HG03196 (cell line): ENCODE measurements around the gene RHOT2.

Experiments used
- ATAC-seq: cut with Tn5 transposase; IDR thresholded peaks from one replicate; pipeline ENCODE4 v1.9.1; 2021; ENCODE audit not compliant: unreplicated experiment

Gene RHOT2

GRCh38 chr16:647173-647902, 20.6 kb upstream of the RHOT2 start:
- ATAC-seq, result no peak

DNA sequence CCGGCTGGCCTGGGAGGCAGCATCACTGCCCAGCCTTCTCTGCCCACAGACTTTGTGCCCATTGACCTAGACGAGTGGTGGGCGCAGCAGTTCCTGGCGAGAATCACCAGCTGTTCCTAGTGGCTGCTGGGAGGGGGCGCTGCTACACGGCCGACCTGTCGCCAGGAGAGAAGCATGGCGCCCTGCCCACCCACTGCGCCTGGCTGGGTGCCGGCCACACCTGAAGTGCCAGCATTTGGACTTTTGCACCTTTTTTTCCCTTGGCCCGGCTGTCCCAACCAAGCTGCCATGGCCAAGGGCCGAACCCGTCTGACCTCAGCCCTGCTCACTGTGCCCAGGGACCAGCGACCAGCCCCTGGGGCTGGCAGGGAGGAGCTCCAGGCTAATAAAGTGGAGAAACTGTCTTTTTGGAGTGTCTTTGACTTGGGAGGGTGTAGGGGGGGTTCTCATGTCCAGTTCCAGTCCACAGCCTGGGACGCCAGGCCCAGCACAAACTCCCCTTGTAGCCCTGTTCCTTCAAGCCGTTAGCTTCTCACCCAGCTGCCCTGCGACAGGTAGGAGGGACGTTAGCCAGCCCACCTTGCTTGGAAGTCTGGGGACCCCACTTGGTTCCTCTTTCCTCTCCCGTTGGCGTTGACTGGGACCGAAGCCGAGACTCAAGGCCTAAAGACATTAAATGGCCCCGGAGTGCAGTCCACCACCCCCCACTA, 19.7 kb upstream of the RHOT2 start:
- no peak for ATAC-seq

- peak; percentile 58 for ATAC-seq
These were observed 18.9 kb upstream of the RHOT2 start, which contains the start of gene WDR90 for GRCh38 chr16:648781-649589. TSS of gene WDR90 (plus strand) at chr16:649365. CDS start at chr16:649417, 52 bp downstream.

DNA sequence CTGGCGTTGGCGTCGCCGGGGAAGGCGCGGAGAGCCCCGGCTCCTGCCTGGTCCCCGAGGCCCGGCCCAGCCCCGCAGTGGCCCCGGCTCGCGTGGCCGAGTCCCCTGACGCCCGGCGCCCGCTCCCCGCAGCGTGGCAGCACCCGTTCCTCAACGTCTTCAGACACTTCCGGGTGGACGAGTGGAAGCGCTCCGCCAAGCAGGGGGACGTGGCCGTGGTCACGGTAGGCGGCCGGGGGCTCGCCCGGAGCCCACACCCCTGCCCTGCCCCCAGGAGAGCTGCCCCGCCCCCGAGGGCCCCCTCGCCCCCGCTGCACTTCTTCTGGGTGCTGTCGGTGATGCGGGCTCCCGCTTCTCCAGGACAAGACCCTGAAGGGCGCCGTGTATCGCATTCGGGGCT, 18.3 kb upstream of the RHOT2 start:
- ATAC-seq, result no peak

DNA sequence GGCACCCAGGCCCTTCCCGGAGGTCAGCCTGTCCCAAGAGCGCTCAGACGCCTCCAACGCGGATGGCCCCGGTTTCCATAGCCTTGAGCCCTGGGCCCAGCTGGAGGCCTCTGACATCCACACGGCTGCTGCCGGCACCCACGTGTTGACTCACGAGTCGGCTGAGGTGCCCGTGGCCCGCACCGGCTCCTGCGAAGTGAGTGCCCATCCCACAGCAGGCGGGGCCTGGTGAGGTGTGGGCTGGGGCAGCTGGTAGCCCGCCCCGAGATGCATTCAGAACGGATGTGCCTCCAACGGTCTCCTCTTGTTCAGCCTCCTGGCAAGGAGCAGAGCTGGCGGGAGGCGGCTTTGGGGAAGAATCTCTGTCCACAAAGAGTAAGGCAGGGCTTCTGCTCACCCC, 16.1 kb upstream of the RHOT2 start:
- no peak for ATAC-seq

DNA sequence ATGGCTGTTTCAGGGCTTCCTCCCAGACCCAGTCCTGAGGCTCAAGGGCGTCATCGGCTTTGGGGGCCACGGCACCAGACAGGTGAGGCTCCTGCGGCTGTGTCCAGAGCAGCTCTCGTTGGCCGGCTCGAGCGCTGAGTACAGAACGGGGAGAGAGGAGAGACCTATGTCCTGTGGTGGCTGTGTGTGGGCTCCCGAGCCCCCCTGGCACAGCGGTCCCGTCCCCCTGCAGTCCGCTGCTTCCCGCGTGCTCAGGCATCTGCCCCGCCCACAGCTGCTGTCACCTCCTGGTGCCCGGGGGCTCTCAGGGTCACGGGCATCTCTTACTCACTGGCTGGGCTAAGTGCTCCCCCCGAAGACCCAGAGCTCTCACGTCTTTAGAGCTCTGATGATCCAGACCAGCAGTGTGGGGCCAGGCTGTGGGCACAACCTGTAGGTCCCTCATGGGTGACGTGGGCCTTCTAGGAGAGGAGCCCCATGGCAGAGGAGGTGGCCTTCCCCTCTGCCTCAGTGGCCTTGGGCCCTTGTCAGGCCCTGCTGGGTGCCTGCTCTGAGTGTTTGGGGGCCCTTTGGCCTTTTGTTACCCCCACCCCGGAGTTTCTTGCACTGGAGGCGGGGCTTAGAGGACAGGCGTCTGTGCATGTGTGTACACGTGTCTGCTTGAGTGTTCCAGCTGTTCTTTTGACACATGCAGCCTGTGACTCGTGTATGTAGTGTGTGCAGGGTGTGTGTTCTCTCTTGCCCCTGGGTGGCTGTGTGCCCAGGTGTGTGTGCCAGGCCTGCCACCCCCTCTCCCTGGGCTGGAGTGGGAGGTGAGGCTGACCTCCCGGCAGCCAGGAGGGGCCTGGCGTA, 15.3 kb upstream of the RHOT2 start:
- ATAC-seq, result no peak

DNA sequence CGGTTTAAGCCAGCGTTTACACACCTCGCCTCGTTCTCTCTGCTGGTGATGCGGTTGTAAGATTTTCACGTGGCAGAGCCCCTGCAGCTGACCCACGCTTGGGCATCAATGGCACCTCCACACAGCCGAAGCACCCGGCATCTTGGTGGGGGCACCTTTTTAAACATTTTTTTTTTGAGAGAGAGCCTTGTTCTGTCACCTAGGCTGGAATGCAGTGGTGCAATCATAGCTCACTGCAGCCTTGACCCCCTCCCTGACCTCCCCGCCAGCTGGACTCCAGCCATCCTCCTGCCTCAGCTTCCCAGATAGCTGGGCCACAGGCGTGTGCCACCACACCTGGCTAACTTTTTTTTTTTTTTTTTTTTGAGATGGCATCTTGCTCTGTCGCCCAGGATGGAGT, 13.9 kb upstream of the RHOT2 start:
- ATAC-seq, result no peak

DNA sequence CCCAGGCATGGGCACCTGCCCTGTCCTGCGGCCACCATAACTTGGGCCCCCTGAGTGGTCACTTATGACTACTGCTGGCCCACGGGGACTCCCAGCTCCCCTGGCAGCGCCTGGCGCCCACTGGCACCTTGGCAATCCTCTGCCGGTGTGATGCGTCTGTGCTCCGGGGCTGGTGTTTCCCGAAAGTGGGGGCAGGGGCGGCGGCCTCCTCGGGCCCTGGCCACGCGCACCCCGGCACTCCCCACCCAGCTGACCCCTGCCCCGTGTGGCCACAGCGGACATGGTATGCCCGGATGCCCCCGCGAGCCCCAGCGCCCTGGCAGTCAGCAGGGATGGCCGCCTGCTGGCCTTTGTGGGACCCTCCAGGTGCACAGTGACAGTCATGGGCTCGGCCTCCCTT, 10.4 kb upstream of the RHOT2 start:
- no peak for ATAC-seq

DNA sequence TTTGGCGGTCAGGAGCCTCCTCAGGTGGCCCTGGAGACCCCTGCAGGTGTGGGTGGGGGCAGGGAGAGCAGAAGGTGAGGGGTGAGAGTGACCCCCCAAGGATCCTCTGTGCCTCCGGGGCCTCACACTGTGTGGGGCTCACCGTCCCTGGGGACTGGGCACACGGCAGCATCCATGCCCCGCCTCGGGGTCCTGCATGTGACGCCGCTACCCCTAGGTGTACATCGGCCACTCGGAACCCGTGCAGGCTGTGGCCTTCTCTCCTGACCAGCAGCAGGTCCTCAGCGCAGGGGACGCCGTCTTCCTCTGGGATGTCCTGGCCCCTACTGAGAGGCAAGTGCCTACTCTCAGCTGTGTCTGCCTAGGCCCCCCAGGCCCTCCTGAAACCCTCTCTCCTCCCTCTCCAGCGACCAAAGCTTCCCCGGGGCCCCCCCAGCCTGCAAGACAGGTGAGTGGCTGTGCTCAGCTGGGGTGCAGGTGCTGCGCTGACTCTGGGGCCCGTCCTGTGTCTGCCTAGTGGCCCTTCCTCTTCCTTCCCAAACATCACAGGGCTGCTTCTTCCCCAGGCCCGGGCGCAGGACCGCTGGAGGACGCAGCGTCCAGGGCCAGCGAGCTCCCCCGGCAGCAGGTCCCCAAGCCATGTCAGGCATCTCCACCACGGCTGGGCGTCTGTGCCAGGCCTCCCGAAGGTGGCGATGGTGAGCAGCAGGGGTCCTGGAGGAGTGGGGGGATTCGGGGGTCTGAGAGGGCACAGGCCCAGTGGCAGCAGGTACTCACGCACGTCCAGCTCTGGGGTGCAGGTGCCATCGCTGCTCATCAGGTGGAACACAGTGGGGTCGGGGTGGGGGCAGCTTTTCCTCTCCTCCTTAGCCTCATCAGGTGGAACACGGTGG, 9.0 kb upstream of the RHOT2 start:
- no peak for ATAC-seq

DNA sequence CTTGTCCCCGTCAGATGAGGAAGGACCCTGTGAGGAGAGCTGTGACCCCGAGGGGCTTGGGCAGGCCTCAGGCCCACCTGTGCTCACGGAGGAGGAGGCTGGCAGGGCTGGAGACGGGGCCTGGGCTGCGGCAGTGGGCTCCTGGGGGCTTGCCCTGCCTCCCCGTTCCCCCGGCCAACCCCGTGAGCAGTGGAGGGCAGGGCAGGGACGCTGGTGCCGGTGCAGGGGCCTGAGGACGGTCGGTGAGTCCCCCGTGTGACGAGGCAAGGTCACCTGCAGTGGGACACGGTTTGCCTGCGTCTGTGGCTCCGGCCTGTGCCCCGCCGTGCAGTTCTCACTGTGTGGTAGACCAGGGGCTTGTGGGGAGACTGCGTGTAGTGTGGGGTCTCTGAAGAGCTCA, 8.3 kb upstream of the RHOT2 start:
- no peak for ATAC-seq

GRCh38 chr16:660132-660458, 7.8 kb upstream of the RHOT2 start:
- ATAC-seq, result no peak

DNA sequence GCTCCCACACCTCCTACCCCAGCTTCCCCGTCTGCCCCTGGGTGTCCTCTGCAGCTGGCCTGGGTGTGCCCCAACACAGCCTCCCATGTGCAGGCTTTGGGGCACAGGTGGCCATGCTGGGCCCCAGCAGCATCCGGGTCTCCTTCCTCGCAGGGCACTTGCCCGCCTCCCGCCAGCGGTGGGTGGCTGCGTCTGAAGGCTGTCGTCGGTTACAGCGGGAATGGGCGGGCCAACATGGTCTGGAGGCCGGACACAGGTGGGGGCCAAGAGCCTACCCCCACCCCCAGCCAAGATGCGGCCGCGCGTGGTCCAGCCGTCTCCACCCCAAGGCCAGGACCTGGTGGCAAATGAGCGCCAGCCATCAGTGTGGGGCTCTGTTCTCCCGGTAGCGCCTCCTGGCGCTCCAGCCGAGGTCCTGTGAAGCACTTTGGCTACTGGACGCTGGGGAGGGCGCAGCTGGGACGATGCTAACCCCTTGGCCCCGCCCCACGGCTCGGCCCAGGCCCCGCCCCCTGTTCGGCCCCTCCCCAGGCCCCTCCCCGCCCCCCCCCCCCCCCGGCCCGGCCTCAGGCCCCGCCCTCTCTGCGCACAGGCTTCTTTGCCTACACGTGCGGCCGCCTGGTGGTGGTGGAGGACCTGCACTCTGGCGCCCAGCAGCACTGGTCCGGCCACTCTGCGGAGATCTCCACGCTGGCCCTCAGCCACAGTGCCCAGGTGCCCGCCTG, 7.3 kb upstream of the RHOT2 start:
- peak; percentile 38 for ATAC-seq

DNA sequence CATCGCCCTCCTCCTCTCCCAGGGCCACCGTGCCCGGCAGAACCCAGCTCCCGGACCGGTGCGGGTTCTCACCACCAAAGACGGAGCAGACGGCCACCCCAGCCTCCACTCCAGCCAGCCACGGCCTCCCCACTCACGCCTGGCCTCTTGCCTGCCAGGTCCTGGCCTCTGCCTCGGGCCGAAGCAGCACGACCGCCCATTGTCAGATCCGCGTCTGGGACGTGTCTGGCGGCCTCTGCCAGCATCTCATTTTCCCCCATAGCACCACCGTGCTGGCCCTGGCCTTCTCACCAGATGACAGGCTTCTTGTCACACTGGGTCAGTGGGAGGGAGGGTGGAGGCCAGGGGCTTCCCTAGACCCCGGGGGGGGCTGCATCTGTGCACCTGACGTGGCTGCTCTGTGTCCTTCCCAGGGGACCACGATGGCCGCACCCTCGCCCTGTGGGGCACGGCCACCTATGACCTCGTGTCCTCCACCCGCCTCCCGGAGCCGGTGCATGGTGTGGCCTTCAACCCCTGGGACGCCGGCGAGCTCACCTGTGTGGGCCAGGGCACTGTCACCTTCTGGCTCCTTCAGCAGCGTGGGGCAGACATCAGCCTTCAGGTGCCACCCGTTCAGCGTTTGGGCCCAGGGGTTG, 6.6 kb upstream of the RHOT2 start:
- peak; percentile 14 for ATAC-seq

DNA sequence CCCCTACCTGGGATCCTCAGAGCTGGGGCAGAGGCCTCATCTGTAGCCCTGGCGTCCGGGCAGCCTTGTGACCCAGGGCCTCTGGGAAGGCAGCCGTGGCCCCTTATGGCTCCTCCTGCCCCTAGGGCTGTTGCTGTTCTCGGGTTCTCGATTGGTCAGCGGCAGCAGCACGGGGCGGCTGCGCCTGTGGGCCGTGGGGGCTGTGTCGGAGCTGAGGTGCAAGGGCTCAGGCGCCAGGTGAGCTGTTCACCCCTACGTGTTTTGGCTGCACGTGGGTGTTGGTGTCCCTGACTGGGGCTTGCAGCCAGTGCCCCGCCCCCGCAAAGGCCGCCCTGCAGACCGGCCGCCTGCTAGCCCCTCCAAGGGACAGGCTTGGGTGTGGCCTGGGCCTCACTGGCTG, 5.8 kb upstream of the RHOT2 start:
- no peak for ATAC-seq

DNA sequence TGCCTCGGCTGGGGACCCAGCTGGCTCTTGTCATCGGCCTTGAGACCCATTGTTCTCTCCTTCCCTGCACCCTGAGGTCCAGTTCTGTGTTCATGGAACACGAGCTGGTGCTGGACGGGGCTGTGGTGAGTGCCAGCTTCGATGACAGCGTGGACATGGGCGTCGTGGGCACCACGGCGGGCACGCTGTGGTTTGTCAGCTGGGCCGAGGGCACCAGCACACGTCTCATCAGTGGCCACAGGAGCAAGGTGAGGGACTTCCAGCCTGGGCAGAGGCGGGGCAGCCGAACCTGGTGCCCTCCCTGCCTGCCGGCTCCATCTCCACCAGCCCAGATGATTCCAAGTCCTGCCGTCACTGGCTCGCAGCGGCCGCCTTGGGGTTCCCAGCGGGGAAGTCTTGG, 5.3 kb upstream of the RHOT2 start:
- ATAC-seq, result no peak

- no peak for ATAC-seq
These were observed 1.4 kb upstream of the RHOT2 start for GRCh38 chr16:666572-666971.

DNA sequence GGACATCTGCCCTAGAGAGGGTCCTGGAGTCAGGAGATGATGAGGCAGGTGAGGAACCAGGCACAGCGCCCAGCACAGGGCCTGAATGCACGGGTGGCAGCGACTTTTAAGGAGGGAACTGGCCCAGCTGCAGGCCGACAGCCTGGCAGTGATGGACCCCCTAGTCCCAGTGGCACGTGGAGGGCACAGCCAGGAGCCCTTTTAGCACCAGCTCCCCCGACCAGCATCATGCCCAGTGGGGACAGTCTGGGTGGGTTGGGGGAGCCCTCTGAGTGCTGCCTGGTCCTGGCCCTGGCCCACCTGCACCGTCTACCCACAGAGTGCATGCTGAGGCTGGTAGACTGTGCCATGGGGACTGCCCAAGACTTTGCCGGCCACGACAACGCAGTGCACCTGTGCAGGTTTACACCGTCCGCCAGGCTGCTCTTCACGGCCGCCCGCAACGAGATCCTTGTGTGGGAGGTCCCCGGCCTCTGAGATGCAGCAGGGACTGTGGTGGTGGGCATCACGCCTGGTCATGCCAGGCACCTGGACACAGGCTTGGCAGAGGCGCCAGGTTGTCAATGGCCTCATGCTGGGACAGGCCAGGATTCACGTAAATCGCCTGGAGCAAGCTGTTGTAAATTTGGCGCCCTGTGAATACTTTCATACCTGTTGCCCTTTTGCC, 686 bp upstream of the RHOT2 start:
- ATAC-seq, result no peak

DNA sequence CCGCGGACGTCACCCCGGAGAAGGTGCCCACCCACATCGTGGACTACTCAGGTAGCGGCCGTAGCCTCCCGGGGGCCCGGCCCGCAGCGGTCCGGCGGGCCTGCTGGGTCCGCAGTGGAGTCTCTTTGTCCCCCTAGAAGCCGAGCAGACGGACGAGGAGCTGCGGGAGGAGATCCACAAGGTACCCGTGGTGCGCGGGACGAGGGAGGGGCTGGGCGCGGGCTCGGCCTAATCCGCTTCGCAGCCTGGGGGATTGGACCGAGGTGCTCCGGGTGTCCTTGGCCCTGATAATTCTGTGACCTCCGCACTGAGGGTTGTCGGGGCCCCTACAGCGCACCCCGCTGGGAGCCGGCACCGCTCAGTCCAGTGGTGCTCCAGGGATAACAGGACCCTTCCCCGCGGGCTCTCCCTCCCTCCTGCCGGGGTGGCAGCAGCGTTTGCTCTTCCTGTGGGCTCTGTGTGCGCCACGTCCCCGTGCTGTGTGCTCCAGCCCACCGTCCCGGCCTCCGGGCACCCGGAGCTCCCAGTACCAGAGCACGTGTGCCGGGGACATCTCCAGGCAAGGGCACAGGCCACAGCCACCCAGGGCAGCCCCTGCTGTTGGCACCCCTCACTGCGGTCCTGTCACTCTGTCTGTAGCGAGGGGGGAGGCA, 713 bp downstream of the RHOT2 start:
- ATAC-seq, result no peak
